HG02763 (cell line): ENCODE results near the gene DNAJB4.
"Not testable (repeated sequence)": the region's sequence is repeated elsewhere in the genome, so short reads cannot be mapped to it uniquely, and the experiment has no call there.

Experiments used
- ATAC-seq: cut with Tn5 transposase; IDR thresholded peaks from one replicate; pipeline ENCODE4 v1.9.1; 2021; ENCODE audit warnings: mild to moderate bottlenecking, moderate library complexity; ENCODE audit not compliant: unreplicated experiment

The DNAJB4 gene

DNA sequence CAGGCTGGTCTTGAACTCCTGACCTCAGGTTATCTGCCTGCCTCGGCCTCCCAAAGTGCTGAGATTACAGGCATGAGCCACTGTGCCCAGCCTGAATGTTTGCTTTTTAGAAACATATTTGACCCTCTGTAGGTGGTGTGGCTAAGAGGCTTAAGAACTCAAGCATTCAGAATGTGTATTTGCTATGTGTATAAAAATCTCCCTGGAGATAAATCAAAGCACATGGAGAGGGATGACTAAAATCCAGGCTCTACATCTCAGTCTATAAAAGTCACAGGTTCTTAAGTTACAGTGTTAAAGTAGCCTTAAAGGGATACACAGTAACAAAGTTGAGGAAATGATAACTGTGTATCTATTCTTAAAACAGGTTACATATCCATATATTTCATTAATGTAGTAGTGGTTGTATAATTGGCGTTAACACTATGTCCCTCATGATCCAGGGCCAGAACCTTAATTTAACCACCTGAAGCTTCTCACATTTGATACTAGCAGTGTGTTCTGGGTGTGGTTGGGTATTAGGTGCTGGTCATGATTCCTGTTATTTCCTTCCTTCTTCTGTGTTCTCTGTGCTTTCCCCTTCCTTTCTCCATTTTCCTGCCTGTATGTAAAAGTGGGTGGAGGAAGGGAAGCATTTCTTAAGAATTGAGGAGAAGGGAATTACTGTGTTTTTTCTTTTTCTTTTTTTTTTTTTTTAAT is 57.2 kb downstream of the DNAJB4 start:
- ATAC-seq = no peak

DNA sequence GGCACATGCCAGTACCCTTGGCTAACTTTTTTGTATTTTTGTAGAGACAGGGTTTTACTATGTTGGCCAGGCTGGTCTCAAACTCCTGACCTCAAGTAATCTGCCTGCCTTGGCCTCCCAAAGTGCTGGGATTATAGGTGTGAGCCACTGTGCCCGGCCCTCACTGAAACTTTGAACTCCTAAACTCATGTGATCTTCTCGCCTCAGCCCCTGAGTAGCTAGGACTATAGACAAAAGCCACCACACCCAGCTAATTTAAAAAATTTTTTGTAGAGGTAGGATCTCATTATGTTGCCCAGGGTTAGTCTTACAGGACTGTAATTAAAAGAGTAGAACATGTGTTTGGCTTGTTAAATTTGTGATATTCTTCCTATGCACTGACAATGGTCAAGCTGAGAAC is 60.1 kb downstream of the DNAJB4 start:
- ATAC-seq = not testable (repeated sequence)
